ENCODE results near the gene JOSD1.

Gene JOSD1

GRCh38 chr22:38700789-38701628 lies at the start of gene JOSD1:
Gene JOSD1, minus strand, starts transcription at chr22:38700943. Its CDS starts 956 bp downstream, at chr22:38699987.
- DNase-seq (peak; percentile 99), ATAC-seq (peak; percentile 65)
- Mint-ChIP-seq H3K27ac (peak within 1 kb of the TSS; percentile 97), H3K9me3 (no peaks in the 10 kb centered on the region), H3K4me1 (peaks cover 47% of the 10 kb centered on the region), H3K27me3 (no peaks in the 10 kb centered on the region), H3K4me3 (peak within 1 kb of the TSS; percentile 91 to 98)

GRCh38 chr22:38750104-38750503 lies 49.4 kb upstream of the JOSD1 start:
- Mint-ChIP-seq H3K9me3 (no peaks in the 10 kb centered on the region), H3K27ac (peak overlapping the region; percentile 74 to 83), H3K27me3 (no peaks in the 10 kb centered on the region), H3K4me1 (peaks cover 74% of the 10 kb centered on the region), H3K4me3 (peak overlapping the region; percentile 21 to 83)
- ATAC-seq (no peak), DNase-seq (no peak)

- H3K27ac Mint-ChIP-seq, result peak overlapping the region; percentile 61 to 85
- DNase-seq (no peak), ATAC-seq (no peak)
- peaks cover 73% of the 10 kb centered on the region for H3K4me1 Mint-ChIP-seq
- H3K27me3 Mint-ChIP-seq, result no peaks in the 10 kb centered on the region
- H3K4me3 Mint-ChIP-seq, result no peak overlapping the region
- no peaks in the 10 kb centered on the region for H3K9me3 Mint-ChIP-seq
Observed at GRCh38 chr22:38748487-38749136, 47.9 kb upstream of the JOSD1 start.

DNA sequence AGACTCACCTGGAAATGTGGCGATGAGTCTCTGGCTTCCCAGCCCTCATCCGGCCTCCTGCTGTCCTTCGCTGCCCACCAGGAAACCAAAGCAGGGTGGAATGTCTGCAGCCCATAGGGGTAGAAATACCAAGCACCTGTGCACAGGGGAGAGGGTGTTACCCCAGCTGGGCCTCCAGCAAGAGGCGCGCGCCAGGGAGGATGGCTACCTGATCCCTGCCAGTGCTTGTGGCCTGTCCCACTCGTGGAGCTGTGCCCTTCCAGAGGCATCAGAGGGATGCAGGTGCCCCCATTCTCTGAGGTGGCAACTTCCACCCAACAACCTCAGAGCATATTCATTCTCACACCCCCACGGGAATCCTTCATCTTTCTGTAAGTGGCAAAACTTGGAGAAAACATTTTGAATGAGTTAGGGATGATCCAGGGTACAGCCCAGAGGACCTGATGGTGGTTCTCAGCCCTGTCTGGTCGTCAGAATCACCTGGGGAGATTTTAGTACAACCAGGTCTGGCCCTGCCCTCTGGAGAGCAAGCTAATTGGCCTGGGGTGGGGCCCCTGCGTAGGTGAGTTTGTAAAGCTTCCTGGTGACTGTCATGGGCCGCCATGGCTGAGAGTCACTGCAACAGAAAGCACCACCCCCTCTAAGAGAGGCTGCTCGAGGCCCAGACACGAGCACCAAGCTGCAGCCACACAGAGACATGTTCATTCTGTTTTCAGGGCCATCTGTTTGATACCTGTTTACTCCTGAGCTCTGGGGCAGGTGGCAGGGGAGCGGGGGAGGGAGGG lies 45.1 kb upstream of the JOSD1 start:
- Mint-ChIP-seq H3K9me3 (no peaks in the 10 kb centered on the region), H3K27ac (peak overlapping the region; percentile 40 to 82), H3K4me1 (peaks cover 63% of the 10 kb centered on the region), H3K27me3 (no peaks in the 10 kb centered on the region), H3K4me3 (no peak overlapping the region)
- DNase-seq (no peak), ATAC-seq (no peak)

- no peaks in the 10 kb centered on the region for H3K27me3 Mint-ChIP-seq
- peak overlapping the region; percentile 57 to 78 for H3K27ac Mint-ChIP-seq
- no peaks in the 10 kb centered on the region for H3K9me3 Mint-ChIP-seq
- peaks cover 61% of the 10 kb centered on the region for H3K4me1 Mint-ChIP-seq
- H3K4me3 Mint-ChIP-seq, result no peak overlapping the region
- no peak for DNase-seq
- ATAC-seq, result no peak
Observed at GRCh38 chr22:38744981-38745380, 44.2 kb upstream of the JOSD1 start.

- Mint-ChIP-seq H3K27ac (peak overlapping the region in 1 of 2 donors; percentile 93), H3K27me3 (no peaks in the 10 kb centered on the region), H3K4me3 (no peak overlapping the region), H3K9me3 (no peaks in the 10 kb centered on the region), H3K4me1 (peaks cover 64% of the 10 kb centered on the region)
- DNase-seq (no peak), ATAC-seq (no peak)
Observed at GRCh38 chr22:38742176-38742942, 41.6 kb upstream of the JOSD1 start.

- no peaks in the 10 kb centered on the region for H3K9me3 Mint-ChIP-seq
- no peaks in the 10 kb centered on the region for H3K27me3 Mint-ChIP-seq
- ATAC-seq (no peak), DNase-seq (no peak)
- H3K27ac Mint-ChIP-seq, result peak overlapping the region; percentile 49 to 95
- H3K4me3 Mint-ChIP-seq, result peak overlapping the region in 1 of 2 donors; percentile 44
- H3K4me1 Mint-ChIP-seq, result peaks cover 72% of the 10 kb centered on the region
Observed at GRCh38 chr22:38741576-38741975, 40.8 kb upstream of the JOSD1 start.

DNA sequence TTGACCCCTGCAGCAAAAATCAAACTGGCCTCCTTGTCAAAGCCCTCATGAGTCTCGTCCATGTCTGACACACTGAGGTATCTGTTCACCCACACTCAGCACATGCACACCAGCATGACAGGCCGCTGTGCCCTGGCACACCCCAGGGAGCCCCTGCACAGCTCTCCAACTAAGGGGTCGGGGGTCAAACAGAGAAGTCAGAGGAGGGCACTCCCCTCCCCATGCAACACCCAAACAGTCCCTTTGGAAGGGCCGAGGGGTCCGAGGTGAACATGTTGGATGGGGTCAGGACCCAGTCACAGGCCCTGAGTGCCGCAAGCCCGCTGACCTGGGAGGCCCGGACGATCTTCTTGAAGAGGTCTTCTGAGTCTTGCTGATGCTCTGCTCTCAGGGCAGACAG lies 40.4 kb upstream of the JOSD1 start:
- no peaks in the 10 kb centered on the region for H3K9me3 Mint-ChIP-seq
- peaks cover 75% of the 10 kb centered on the region for H3K4me1 Mint-ChIP-seq
- peak overlapping the region in 1 of 2 donors; percentile 95 for H3K27ac Mint-ChIP-seq
- H3K4me3 Mint-ChIP-seq, result no peak overlapping the region
- ATAC-seq, result no peak
- DNase-seq, result no peak
- H3K27me3 Mint-ChIP-seq, result no peaks in the 10 kb centered on the region

- ATAC-seq (no peak), DNase-seq (no peak)
- Mint-ChIP-seq H3K4me3 (no peak overlapping the region), H3K27me3 (no peaks in the 10 kb centered on the region), H3K4me1 (peaks cover 75% of the 10 kb centered on the region), H3K9me3 (no peaks in the 10 kb centered on the region), H3K27ac (peak overlapping the region in 1 of 2 donors; percentile 91)
Observed at GRCh38 chr22:38740754-38741153, 40.0 kb upstream of the JOSD1 start.

- Mint-ChIP-seq H3K27ac (peak overlapping the region; percentile 25 to 91), H3K4me3 (no peak overlapping the region), H3K4me1 (peaks cover 77% of the 10 kb centered on the region), H3K9me3 (no peaks in the 10 kb centered on the region), H3K27me3 (no peaks in the 10 kb centered on the region)
- ATAC-seq (no peak), DNase-seq (no peak)
Observed at GRCh38 chr22:38740116-38740723, 39.5 kb upstream of the JOSD1 start.

- Mint-ChIP-seq H3K4me3 (no peak overlapping the region), H3K4me1 (peaks cover 80% of the 10 kb centered on the region), H3K27me3 (no peaks in the 10 kb centered on the region), H3K9me3 (no peaks in the 10 kb centered on the region), H3K27ac (peak overlapping the region; percentile 25 to 95)
- peak in 1 of 2 donors; percentile 14 for DNase-seq
- no peak for ATAC-seq
Observed at GRCh38 chr22:38739300-38740055, 38.7 kb upstream of the JOSD1 start.

GRCh38 chr22:38738475-38739070 lies 37.8 kb upstream of the JOSD1 start:
- H3K9me3 Mint-ChIP-seq, result no peaks in the 10 kb centered on the region
- peak overlapping the region in 1 of 2 donors; percentile 42 for H3K4me3 Mint-ChIP-seq
- H3K27ac Mint-ChIP-seq, result peak overlapping the region in 1 of 2 donors; percentile 96
- peak in 1 of 2 donors; percentile 12 for DNase-seq
- peaks cover 89% of the 10 kb centered on the region for H3K4me1 Mint-ChIP-seq
- no peaks in the 10 kb centered on the region for H3K27me3 Mint-ChIP-seq
- ATAC-seq, result no peak

GRCh38 chr22:38737302-38738060 lies 36.7 kb upstream of the JOSD1 start:
- DNase-seq (peak in 1 of 2 donors; percentile 14), ATAC-seq (no peak)
- peaks cover 96% of the 10 kb centered on the region for H3K4me1 Mint-ChIP-seq
- H3K4me3 Mint-ChIP-seq, result no peak overlapping the region
- H3K27ac Mint-ChIP-seq, result peak overlapping the region; percentile 49 to 96
- H3K9me3 Mint-ChIP-seq, result no peaks in the 10 kb centered on the region
- no peaks in the 10 kb centered on the region for H3K27me3 Mint-ChIP-seq
